ENCODE data around the gene HBA1.

DNA sequence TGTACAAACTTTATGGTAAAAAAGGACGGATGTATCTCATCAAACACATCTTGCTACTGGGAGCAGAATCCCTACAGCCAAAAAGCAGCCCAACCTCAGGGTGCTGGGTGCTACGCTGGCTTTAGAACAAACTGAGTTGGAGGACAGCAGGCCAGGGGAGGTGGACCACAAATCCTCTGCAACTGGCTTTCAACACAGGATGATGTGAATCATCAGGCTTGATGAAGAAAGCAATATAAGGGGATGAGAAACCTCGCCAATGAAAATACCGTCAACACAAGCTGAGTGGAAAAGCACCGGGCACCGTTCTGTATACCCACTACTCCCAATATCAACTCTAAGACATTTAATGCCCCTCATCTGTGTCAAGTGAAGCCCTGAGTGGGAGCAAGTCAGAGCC is 18.0 kb downstream of the HBA1 start:
- TF ChIP-seq, protein P1, sequence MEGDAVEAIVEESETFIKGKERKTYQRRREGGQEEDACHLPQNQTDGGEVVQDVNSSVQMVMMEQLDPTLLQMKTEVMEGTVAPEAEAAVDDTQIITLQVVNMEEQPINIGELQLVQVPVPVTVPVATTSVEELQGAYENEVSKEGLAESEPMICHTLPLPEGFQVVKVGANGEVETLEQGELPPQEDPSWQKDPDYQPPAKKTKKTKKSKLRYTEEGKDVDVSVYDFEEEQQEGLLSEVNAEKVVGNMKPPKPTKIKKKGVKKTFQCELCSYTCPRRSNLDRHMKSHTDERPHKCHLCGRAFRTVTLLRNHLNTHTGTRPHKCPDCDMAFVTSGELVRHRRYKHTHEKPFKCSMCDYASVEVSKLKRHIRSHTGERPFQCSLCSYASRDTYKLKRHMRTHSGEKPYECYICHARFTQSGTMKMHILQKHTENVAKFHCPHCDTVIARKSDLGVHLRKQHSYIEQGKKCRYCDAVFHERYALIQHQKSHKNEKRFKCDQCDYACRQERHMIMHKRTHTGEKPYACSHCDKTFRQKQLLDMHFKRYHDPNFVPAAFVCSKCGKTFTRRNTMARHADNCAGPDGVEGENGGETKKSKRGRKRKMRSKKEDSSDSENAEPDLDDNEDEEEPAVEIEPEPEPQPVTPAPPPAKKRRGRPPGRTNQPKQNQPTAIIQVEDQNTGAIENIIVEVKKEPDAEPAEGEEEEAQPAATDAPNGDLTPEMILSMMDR (IDR thresholded peaks at IDR 0.05), result no peak
- TF ChIP-seq EP300 (IDR thresholded peaks at IDR 0.05) (no peak), POLR2A (IDR thresholded peaks at IDR 0.05) (no peak)

Measured in tibial nerve (tissue), 4 donors.